ENCODE results near the gene CERS2. TPM values are rescaled to one million over a fixed set of nuclear protein-coding genes. Genes with fewer than 3 reads are reported as not detected.
A peak's percentile ranks its signal among the peaks of the same experiment; 100 is the strongest.

CERS2 gene
- total RNA-seq, 1 donor = 159 TPM

DNA sequence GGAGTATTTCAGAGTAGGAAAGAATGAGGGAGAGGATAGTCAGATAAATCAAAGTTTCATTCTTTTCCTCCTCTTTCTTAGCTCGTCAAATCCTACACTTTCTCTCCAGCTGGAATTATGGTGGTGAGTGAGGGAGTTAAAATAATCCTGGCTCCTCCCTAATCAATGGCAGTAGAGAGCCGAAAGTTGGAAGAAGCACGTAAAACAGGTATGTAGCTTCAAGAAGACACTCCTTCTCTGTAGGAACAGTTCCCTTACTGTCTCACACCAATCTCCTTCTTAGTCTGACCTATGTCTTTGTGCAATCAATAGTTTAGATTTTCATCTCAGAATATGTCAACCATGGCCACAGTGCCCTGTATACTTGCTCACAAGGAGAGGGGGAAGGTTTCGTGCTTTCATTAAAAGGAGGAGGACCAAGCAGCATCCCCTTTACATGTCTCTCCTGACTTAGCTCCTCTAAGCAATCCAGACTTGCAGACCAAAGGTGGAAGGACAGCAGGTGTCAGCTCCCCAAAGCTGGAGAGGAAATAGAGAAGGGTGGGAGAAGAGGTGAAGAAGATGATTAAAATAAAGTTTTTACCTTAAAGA, 31.2 kb upstream of the CERS2 start:
- DNase-seq (ENCODE audit: insufficient read length, low spot score, missing footprints) = no peak
- TF ChIP-seq, protein P1, sequence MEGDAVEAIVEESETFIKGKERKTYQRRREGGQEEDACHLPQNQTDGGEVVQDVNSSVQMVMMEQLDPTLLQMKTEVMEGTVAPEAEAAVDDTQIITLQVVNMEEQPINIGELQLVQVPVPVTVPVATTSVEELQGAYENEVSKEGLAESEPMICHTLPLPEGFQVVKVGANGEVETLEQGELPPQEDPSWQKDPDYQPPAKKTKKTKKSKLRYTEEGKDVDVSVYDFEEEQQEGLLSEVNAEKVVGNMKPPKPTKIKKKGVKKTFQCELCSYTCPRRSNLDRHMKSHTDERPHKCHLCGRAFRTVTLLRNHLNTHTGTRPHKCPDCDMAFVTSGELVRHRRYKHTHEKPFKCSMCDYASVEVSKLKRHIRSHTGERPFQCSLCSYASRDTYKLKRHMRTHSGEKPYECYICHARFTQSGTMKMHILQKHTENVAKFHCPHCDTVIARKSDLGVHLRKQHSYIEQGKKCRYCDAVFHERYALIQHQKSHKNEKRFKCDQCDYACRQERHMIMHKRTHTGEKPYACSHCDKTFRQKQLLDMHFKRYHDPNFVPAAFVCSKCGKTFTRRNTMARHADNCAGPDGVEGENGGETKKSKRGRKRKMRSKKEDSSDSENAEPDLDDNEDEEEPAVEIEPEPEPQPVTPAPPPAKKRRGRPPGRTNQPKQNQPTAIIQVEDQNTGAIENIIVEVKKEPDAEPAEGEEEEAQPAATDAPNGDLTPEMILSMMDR (IDR thresholded peaks at IDR 0.05; ENCODE audit: extremely low read depth, low read depth, low read length) = no peak
- Histone ChIP-seq H3K27ac (ENCODE audit: low read depth, low read length) (peak overlapping the region; percentile 91), H3K4me2 (ENCODE audit: insufficient read depth, low read length) (peak overlapping the region; percentile 94), H2AFZ (ENCODE audit: low read length) (peak overlapping the region; percentile 87), H3K27me3 (ENCODE audit: insufficient read depth, low read length) (no peaks in the 10 kb centered on the region), H4K20me1 (ENCODE audit: insufficient read depth, low read length) (no peaks in the 10 kb centered on the region), H3K4me1 (ENCODE audit: insufficient read depth, low read length) (peaks cover 39% of the 10 kb centered on the region), H3K79me2 (ENCODE audit: insufficient read depth, low read length) (peaks cover 30% of the 10 kb centered on the region), H3K9me3 (ENCODE audit: low read depth, low read length) (no peaks in the 10 kb centered on the region), H3K36me3 (ENCODE audit: insufficient read depth, low read length) (no peaks in the 10 kb centered on the region), H3K4me3 (ENCODE audit: insufficient read depth, low read length) (peak overlapping the region; percentile 78)

DNA sequence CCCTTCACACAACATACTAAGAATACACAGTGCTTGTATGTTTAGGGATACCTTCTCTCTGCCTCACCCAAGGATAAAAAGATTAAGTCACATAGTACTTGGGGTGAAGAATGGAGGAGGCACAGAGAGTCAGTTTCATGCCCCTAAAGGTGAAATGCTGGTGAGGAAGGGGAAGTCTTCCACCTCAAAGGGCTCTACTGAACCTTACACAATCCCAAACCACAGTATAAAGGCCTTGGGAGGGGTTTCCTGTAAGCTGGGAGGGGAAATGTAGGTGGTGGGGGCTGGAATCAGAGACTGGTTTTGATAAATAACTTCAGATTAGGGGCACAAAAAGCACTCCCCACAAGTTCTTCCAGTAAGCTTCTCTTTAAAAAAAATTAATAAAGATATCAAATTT, 28.5 kb upstream of the CERS2 start:
- peaks cover 16% of the 10 kb centered on the region for H3K79me2 ChIP-seq (ENCODE audit: insufficient read depth, low read length)
- H3K27ac ChIP-seq (ENCODE audit: low read depth, low read length) = no peak overlapping the region
- TF ChIP-seq, protein P1 (IDR thresholded peaks at IDR 0.05; ENCODE audit: extremely low read depth, low read depth, low read length) = no peak
- H3K9me3 ChIP-seq (ENCODE audit: low read depth, low read length) = no peaks in the 10 kb centered on the region
- peaks cover 44% of the 10 kb centered on the region for H3K4me1 ChIP-seq (ENCODE audit: insufficient read depth, low read length)
- no peak overlapping the region for H2AFZ ChIP-seq (ENCODE audit: low read length)
- H3K4me3 ChIP-seq (ENCODE audit: insufficient read depth, low read length) = no peak overlapping the region
- no peaks in the 10 kb centered on the region for H3K36me3 ChIP-seq (ENCODE audit: insufficient read depth, low read length)
- H4K20me1 ChIP-seq (ENCODE audit: insufficient read depth, low read length) = no peaks in the 10 kb centered on the region
- no peak for DNase-seq (ENCODE audit: insufficient read length, low spot score, missing footprints)
- H3K4me2 ChIP-seq (ENCODE audit: insufficient read depth, low read length) = no peak overlapping the region
- no peaks in the 10 kb centered on the region for H3K27me3 ChIP-seq (ENCODE audit: insufficient read depth, low read length)

DNA sequence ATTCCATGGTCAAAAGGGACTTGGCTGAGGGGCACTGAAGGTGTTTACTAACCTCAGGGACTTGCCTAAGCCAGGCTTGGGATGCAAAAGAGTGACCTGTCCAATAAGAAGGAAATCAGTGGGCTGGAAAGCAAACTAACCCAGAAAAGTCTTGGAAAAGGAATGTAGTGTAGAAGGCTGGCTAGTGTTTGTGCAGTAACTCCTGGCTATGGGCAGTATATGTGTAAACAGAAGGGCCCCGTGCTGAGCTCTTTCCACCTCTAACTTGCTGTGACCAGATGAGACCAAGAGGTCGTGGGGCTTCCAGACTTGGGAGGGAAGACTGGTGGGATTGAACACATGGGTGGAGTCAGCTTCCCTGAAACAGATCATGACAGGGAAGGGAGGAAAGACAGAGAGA, 28.0 kb upstream of the CERS2 start:
- no peak for DNase-seq (ENCODE audit: insufficient read length, low spot score, missing footprints)
- peaks cover 40% of the 10 kb centered on the region for H3K4me1 ChIP-seq (ENCODE audit: insufficient read depth, low read length)

DNA sequence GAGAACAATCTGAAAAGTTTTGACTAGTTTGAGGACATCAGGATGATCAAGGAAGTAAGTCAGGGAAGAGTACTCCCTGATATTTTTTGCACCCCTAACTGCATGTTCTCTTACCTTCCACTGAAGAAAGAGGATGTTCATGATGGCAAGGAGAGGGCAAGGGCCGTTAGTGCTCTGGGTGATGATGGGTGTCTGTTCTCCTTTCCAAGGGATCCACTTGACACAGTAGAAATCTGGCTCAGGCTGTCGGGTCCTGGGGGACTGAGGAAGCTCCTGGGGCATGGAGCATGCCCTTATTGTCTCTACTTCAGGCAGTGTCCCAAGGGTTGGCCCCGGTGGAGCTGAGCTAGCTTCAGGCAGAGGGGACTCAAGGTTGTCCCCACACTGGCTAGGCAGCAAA, 27.4 kb upstream of the CERS2 start:
- peaks cover 3% of the 10 kb centered on the region for H3K36me3 ChIP-seq (ENCODE audit: insufficient read depth, low read length)
- H3K4me2 ChIP-seq (ENCODE audit: insufficient read depth, low read length) = no peak overlapping the region
- no peaks in the 10 kb centered on the region for H3K9me3 ChIP-seq (ENCODE audit: low read depth, low read length)
- DNase-seq (ENCODE audit: insufficient read length, low spot score, missing footprints) = no peak
- H3K79me2 ChIP-seq (ENCODE audit: insufficient read depth, low read length) = peaks cover 16% of the 10 kb centered on the region
- H3K4me1 ChIP-seq (ENCODE audit: insufficient read depth, low read length) = peaks cover 36% of the 10 kb centered on the region
- no peak overlapping the region for H3K4me3 ChIP-seq (ENCODE audit: insufficient read depth, low read length)
- no peak overlapping the region for H3K27ac ChIP-seq (ENCODE audit: low read depth, low read length)
- no peaks in the 10 kb centered on the region for H3K27me3 ChIP-seq (ENCODE audit: insufficient read depth, low read length)
- H2AFZ ChIP-seq (ENCODE audit: low read length) = no peak overlapping the region
- H4K20me1 ChIP-seq (ENCODE audit: insufficient read depth, low read length) = no peaks in the 10 kb centered on the region
- TF ChIP-seq, protein P1 (IDR thresholded peaks at IDR 0.05; ENCODE audit: extremely low read depth, low read depth, low read length) = no peak

More for the DNA sequence above, 28.0 kb upstream of the CERS2 start:
- no peaks in the 10 kb centered on the region for H4K20me1 ChIP-seq (ENCODE audit: insufficient read depth, low read length)
- no peak overlapping the region for H3K4me2 ChIP-seq (ENCODE audit: insufficient read depth, low read length)
- no peak overlapping the region for H2AFZ ChIP-seq (ENCODE audit: low read length)
- no peaks in the 10 kb centered on the region for H3K9me3 ChIP-seq (ENCODE audit: low read depth, low read length)
- H3K27me3 ChIP-seq (ENCODE audit: insufficient read depth, low read length) = no peaks in the 10 kb centered on the region
- peaks cover 16% of the 10 kb centered on the region for H3K79me2 ChIP-seq (ENCODE audit: insufficient read depth, low read length)
- TF ChIP-seq, protein P1 (IDR thresholded peaks at IDR 0.05; ENCODE audit: extremely low read depth, low read depth, low read length) = no peak
- H3K27ac ChIP-seq (ENCODE audit: low read depth, low read length) = no peak overlapping the region
- H3K4me3 ChIP-seq (ENCODE audit: insufficient read depth, low read length) = no peak overlapping the region
- peaks cover 3% of the 10 kb centered on the region for H3K36me3 ChIP-seq (ENCODE audit: insufficient read depth, low read length)
